ENCODE data around the gene CLEC18A. TPM values are rescaled to one million over a fixed set of nuclear protein-coding genes. Genes with fewer than 3 reads are reported as not detected.

Gene CLEC18A
- total and polyA plus RNA-seq, 8 donors: 0.28 to 5.5 (median 0.68) TPM

DNA sequence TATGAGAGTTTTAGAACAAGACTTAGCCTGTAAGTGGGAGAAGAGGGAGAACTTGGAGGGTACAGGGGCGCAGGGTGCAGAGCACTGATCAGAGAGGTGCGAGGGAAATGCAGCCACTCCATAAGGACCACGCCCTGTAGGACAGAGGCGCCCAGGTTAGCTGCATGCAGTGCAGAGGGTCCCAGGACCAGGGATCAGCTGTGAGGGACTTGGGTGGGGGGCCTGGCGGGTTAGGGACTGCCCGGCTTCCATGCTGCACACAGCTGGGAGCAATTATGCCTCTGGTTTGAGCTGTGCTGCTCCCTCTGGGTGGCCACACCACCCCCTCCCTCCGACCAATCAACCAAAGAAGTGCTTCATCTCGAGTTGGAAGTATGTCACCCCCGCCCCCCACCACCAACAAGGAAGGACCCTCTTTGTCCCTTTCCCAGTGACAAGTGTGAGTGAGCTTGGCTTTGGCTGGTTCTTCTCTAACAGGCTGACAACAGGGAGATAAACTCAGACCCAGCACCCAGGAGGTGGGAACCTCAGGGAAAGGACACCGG, 22.2 kb upstream of the CLEC18A start:
- Histone ChIP-seq H3K27ac (no peak overlapping the region), H3K27me3 (no peaks in the 10 kb centered on the region), H3K36me3 (peaks cover 0 to 26% (median 3%) of the 10 kb centered on the region in 3 donors), H3K4me3 (no peak overlapping the region), H3K9me3 (no peaks in the 10 kb centered on the region), H3K4me1 (no peaks in the 10 kb centered on the region)
- TF ChIP-seq, protein P1, sequence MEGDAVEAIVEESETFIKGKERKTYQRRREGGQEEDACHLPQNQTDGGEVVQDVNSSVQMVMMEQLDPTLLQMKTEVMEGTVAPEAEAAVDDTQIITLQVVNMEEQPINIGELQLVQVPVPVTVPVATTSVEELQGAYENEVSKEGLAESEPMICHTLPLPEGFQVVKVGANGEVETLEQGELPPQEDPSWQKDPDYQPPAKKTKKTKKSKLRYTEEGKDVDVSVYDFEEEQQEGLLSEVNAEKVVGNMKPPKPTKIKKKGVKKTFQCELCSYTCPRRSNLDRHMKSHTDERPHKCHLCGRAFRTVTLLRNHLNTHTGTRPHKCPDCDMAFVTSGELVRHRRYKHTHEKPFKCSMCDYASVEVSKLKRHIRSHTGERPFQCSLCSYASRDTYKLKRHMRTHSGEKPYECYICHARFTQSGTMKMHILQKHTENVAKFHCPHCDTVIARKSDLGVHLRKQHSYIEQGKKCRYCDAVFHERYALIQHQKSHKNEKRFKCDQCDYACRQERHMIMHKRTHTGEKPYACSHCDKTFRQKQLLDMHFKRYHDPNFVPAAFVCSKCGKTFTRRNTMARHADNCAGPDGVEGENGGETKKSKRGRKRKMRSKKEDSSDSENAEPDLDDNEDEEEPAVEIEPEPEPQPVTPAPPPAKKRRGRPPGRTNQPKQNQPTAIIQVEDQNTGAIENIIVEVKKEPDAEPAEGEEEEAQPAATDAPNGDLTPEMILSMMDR (IDR thresholded peaks at IDR 0.05): no peak
- 88 to 92% methylated on average over 10 of the region's 10 CpGs for WGBS, 2 donors
- intact Hi-C loops (cut with DNase I): no loop called here
- FAIRE-seq (no peak), DNase-seq (no peak), ATAC-seq (no peak)

DNA sequence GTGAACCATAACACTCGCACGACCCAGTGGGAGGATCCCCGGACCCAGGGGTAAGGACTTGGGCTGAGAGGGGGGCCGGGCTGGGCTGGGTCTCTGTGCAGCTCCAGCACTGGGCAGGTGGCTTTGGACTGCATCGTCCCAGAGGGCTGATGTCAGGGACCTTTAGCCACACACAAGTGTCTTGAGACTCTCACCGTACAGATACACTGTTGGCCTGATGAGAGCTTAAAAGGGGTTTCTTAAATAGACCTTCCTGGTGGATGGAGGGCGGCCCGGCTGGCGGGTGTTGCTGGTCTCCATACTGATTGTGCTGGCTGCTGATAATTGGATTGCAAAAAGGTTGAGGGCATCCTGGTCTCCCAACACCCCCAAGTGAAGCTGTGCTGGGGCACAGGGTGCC, 21.7 kb upstream of the CLEC18A start:
- FAIRE-seq (no peak), ATAC-seq (no peak), DNase-seq (no peak)
- H3K36me3 ChIP-seq: peaks cover 0 to 31% (median 5%) of the 10 kb centered on the region in 3 donors
- TF ChIP-seq, protein P1 (IDR thresholded peaks at IDR 0.05): no peak
- no peak overlapping the region for H3K27ac ChIP-seq
- no peak overlapping the region for H3K4me3 ChIP-seq
- WGBS, 2 donors: 85 to 88% methylated on average over 9 of the region's 9 CpGs
- H3K4me1 ChIP-seq: no peaks in the 10 kb centered on the region
- H3K27me3 ChIP-seq: no peaks in the 10 kb centered on the region
- intact Hi-C loops (cut with DNase I): no loop called here
- H3K9me3 ChIP-seq: no peaks in the 10 kb centered on the region

DNA sequence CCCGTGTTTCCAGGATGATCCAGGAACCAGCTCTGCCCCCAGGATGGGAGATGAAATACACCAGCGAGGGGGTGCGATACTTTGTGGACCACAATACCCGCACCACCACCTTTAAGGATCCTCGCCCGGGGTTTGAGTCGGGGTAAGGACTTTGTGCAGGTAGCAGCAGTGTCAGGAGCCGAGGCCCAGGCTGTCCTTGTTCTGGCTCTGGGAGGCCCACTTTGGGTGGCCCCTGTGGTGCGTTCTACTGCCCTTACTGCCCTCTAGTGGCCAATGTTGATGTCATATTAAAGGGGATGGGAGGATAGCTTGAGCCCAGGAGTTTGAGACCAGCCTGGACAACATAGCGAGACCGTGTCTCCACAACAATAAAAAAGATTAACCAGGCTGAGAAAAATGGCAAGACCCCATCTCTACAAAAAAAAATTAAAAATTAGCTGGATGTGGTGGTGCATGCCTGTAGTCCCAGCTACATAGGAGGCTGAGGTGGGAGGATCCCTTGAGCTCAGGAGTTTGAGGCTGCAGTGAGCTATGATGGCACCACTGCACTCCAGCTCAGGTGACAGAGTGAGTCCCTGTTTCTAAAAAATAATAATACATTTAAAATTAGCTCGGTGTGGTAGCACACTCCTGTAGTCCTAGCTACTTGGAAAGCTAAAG, 20.9 kb upstream of the CLEC18A start:
- 61 to 67% methylated on average over 12 of the region's 12 CpGs for WGBS, 2 donors

DNA sequence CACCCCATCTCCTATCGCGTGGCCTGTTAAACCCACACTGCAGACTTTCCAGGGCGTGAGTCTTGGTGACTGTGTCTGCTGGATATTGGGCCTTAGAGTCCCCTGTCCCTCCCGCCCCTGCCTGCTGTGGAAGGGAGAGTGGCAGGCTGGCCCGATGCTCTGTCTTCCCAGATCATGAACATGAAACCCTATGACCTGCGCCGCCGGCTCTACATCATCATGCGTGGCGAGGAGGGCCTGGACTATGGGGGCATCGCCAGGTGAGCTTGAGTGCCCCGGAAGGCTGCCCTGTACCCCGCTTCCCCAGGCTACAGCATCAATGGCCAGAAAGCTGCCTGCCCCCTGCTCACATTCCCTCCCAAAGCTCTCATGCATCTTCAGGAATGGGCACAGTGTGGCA, 19.5 kb upstream of the CLEC18A start:
- FAIRE-seq: no peak
- TF ChIP-seq, protein P1 (IDR thresholded peaks at IDR 0.05): no peak
- Histone ChIP-seq H3K4me1 (no peaks in the 10 kb centered on the region), H3K4me3 (no peak overlapping the region), H3K9me3 (no peaks in the 10 kb centered on the region), H3K27ac (no peak overlapping the region), H3K27me3 (no peaks in the 10 kb centered on the region), H3K36me3 (peaks cover 0 to 53% (median 19%) of the 10 kb centered on the region in 3 donors)
- intact Hi-C loops (cut with DNase I): loop anchor here in 2 of 3 donors (5.0 kb wide), 1 partner anchor 134 kb away; no protein-coding TSS in a partner anchor
- peak in 1 of 6 donors; percentile 67 for DNase-seq
- no peak for ATAC-seq
- WGBS, 2 donors: 96 to 97% methylated on average over 13 of the region's 13 CpGs

More for the DNA sequence above, 20.9 kb upstream of the CLEC18A start:
- Histone ChIP-seq H3K4me3 (no peak overlapping the region), H3K9me3 (no peaks in the 10 kb centered on the region), H3K27me3 (no peaks in the 10 kb centered on the region), H3K36me3 (peaks cover 0 to 39% (median 12%) of the 10 kb centered on the region in 3 donors), H3K27ac (no peak overlapping the region), H3K4me1 (no peaks in the 10 kb centered on the region)
- peak; percentile 72 to 87 (median 83) for ATAC-seq
- no peak for FAIRE-seq
- TF ChIP-seq, protein P1 (IDR thresholded peaks at IDR 0.05): peak; percentile 50 to 69 (median 64)
- DNase-seq: peak in 3 of 6 donors; percentile 31 to 58 (median 57)
- intact Hi-C loops (cut with DNase I): loop anchor here in 2 of 3 donors (5.0 kb wide), 1 partner anchor 133 kb away; no protein-coding TSS in a partner anchor

DNA sequence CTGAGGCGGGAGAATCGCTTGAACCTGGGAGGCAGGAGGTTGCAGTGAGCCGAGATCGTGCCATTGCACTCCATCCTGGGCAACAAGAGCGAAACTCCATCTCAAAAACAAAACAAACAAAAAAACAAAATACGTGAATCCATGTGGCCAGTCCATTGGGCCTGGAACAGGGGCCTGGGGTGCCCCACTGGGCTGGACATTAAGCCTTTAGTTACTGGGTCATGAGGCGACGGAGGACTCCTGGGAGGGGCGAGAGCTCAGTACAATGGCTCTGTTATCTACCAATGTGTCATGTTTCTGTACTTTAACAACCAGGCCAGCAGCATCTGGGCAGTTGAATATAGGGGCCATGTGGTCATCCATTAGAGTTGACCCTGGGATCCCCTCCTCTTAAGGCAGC, 18.9 kb upstream of the CLEC18A start:
- Histone ChIP-seq H3K36me3 (peaks cover 0 to 59% (median 25%) of the 10 kb centered on the region in 3 donors), H3K27me3 (no peaks in the 10 kb centered on the region), H3K9me3 (no peaks in the 10 kb centered on the region), H3K4me3 (no peak overlapping the region), H3K4me1 (no peaks in the 10 kb centered on the region), H3K27ac (no peak overlapping the region)
- FAIRE-seq: no peak
- no peak for DNase-seq
- WGBS, 2 donors: 84 to 90% methylated on average over 9 of the region's 9 CpGs
- no peak for ATAC-seq
- TF ChIP-seq, protein P1 (IDR thresholded peaks at IDR 0.05): no peak
- intact Hi-C loops (cut with DNase I): loop anchor here in 2 of 3 donors (5.0 kb wide), 1 partner anchor 135 kb away; no protein-coding TSS in a partner anchor
